ELF-1 (cell line): ENCODE measurements around the gene M1AP.
A peak's percentile ranks its signal among the peaks of the same experiment; 100 is the strongest.
"Not testable (repeated sequence)": the region's sequence is repeated elsewhere in the genome, so short reads cannot be mapped to it uniquely, and the experiment has no call there.

ENCODE experiments used
- DNase-seq: peaks from one replicate; pipeline ENCODE4 v3.0.0-alpha.2; 2016; ENCODE audit warnings: low read depth, low spot score

M1AP gene

DNA sequence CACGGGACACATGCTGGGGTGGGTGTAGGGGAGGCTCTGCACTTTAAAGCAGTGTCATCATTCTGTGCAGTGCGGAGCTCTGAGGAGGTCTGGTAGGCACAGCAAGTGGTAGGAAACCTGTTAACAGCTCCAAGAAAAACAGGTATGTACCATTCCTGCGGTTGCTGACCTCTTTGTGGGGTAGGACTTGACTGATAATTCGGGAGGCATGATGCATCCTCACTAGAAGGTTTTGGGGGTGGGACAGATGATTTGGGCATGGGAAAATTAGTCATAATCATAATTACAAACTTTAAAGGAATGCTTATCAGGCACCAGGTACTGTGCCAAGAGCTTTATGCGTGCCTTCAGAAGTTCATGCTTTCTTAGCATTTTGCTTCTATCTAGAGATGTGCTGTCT lies 83.9 kb downstream of the M1AP start:
- DNase-seq: no peak

DNA sequence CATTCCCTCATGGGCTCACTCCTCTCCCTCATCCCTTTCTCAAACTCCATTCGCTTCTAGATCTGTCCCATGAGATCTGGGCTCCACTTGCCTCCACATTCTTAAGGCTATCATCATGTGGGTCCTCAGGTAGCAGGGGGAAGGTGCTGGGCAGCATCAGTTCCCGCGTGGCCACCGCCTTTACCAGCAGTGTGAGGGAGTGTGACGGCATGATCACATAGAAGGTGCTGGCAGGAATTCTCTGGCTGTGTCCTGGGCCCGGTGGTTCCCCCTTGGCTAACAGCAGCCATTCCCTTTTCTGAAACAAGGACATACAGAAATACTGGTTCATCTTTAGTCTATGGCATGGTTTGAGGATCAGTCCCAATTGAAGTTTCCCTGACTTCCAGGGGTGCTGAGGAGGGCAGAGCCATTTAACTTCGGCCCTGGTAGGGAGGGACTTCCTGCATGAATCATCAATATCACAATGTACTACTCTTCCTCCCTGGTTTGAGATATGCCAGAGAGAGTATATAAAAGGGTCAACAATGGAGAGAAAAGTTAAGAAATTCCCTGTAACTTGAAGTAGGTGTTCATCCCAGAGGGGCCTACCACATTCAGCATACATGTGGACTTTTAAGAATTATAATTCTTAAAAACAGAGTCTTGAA lies 85.9 kb downstream of the M1AP start:
- no peak for DNase-seq

DNA sequence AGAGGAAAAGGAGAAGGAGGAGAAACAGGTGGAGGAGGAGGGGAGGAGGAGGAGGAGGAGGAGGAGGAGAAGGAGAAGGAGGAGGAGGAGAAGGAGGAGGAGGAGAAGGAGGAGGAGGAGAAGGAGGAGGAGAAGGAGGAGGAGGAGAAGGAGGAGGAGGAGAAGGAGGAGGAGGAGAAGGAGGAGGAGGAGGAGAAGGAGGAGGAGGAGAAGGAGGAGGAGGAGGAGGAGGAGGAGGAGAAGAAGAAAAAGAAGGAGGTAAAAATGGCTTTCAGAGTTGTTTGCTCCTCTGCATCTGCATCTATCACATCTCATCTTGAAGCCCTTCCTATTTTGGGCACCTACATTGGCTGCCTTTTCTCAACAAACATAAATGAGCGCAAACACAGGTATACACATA lies 87.1 kb downstream of the M1AP start:
- not testable (repeated sequence) for DNase-seq

DNA sequence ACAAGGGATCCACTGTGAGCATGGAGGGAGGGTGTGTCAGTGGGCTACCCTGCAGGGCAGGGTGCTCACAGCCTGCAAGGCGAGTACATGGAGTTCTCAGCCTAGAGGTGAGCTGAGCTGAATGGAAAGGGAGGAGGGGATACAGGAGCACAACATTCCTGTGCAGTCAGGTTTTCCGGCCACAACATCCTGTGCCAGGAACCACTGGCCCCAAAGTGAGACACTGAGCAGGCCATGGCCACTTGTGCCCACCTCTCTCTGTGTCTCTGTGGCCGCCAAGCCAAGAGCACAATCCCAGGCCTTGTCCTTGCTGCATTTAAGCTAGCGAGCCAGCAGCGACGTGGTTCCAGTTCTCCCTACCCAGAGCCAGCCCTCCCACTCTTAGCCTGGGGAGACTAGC lies 87.5 kb downstream of the M1AP start:
- no peak for DNase-seq

DNA sequence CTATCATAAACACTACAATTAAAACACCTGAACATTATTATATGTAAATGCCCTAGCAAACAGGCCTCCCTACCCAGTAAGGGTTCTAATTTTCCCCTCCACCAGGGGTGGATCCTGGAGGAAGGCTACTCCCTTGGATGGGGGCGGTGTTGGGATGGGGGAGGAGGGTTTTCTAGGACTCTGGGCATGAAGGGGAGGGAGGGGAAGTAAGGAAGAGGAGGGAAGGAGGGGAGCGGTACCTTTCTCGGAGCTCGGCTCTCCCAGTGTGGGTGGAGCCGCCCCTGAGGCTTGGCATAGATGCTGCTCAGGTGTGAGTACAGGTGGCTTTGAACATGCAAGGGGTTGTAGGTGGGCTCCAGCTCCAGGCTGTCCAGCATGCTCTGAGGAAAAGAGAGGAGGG lies 88.2 kb downstream of the M1AP start:
- no peak for DNase-seq

DNA sequence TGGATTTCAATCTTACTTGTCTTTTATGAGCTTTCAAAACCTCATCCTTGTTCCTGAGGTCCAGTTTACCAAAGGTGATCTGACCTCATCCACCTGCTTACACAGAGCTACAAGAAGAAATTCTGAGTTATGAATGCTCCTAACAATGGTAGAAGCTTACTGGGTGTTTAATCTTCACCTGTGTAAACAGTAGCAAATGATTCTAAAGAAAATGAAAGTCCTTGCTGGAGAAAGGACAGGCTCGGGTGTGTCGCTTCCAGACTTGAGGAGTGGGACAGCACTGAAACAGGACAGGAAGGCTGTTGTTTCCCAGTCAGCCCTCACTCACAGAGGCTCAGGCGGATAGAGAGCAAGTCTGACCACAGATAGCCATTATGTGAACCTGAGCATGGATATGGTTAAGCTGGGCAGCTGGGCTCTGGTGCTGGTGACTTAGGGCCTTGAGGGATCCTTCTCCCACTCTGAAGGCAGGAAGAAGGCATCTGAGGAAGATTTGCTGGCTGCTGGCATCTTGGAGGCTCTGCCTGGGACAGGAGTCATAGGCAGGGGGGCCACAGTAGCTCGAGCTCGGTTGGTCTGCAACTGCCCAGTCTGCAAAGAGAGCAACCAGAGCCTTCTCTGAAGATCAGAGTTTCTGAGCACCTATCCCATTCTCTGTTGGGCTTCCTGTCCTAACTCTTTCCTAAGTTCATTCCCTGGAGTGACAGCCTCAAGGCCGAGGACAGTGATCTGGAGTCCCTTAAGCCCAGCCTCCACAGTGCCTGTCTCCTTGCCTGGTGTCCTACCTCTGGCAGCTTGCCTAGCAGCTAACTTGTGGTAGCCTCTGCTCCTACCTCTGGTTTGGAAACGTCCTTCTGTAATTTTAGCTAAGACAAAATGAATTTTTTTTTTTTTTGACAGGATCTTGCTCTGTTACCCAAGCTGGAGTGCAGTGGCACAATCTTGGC lies 89.6 kb downstream of the M1AP start:
- DNase-seq: no peak

DNA sequence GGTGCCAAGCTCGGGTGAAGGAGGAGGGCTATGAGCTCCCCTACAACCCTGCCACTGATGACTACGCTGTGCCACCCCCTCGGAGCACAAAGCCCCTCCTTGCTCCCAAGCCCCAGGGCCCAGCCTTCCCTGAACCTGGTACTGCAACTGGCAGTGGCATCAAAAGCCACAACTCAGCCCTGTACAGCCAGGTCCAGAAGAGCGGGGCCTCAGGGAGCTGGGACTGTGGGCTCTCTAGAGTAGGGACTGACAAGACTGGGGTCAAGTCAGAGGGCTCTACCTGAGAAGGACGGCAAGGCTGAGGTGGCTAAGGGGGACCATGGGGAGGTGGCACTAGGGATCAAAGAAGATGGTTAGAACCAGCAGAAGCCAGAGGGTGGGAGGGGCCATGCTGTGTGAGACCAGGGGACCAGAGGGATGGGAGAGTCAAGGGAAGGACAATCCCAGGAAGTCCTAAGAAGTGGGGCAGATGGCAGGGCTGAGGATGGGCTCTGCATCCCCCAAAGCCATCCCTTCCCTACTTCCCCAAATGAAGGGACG lies 91.2 kb downstream of the M1AP start:
- no peak for DNase-seq

DNA sequence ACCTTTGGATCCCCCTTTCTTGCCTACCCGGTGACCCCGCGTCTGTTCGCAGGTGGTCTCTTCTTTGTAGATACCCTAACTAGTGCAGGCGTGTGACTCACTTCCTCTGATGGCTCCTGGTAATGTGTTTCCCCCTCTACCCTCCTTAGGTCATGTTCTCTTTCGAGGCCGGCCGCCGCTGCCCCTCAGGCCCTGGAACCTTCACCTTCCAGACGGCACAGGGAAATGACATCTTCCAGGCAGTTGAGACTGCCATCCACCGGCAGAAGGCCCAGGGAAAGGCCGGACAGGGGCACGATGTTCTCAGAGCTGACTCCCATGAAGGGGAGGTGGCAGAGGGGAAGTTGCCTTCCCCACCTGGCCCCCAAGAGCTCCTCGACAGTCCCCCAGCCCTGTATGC lies 92.0 kb downstream of the M1AP start:
- no peak for DNase-seq

DNA sequence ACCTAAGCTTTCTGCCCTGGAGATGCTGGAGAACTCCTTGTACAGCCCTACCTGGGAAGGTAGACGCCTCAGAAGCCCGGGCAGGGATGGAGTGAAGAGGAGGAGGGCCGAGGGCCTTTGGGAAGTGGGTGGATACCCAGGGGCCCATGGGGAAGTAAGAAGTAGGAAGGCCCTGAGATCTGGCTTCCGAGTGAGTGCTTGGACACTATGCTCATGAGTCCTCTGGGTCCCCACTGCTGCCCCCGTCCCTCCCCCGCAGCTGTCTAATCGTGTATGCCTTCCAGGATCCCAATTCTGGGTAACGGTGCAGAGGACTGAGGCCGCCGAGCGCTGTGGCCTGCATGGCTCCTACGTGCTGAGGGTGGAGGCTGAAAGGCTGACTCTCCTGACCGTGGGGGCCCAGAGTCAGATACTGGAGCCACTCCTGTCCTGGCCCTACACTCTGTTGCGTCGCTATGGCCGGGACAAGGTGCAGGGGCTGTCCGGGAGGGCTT lies 92.5 kb downstream of the M1AP start:
- no peak for DNase-seq

DNA sequence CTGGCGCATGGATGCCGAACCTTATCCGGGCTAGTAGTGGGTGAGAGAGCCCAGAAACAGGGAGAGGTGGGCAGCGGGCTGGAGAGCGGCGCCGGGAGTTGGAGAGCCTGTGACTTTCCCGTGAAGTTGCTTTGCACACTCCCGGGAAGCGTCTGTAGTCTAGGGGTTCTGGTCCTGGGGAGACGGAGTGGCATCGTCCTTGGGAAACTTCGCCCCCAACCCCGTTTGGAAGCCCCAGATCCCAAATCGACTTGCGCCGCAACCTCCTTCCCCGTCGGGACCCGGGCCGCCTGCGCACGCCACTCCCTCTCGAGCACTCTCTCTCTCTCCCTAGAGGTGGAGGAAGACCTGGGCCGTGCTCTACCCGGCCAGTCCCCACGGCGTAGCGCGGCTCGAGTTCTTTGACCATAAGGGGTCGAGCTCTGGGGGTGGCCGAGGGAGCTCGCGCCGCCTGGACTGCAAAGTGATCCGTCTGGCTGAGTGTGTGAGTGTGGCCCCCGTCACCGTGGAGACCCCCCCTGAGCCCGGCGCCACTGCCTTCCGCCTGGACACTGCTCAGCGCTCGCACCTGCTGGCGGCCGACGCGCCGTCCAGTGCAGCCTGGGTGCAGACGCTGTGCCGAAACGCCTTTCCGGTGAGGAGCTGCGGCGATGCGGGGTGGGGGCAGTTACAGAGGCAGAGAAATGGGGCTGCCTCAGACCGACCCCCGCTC lies 93.2 kb downstream of the M1AP start:
- DNase-seq: peak; percentile 77

DNA sequence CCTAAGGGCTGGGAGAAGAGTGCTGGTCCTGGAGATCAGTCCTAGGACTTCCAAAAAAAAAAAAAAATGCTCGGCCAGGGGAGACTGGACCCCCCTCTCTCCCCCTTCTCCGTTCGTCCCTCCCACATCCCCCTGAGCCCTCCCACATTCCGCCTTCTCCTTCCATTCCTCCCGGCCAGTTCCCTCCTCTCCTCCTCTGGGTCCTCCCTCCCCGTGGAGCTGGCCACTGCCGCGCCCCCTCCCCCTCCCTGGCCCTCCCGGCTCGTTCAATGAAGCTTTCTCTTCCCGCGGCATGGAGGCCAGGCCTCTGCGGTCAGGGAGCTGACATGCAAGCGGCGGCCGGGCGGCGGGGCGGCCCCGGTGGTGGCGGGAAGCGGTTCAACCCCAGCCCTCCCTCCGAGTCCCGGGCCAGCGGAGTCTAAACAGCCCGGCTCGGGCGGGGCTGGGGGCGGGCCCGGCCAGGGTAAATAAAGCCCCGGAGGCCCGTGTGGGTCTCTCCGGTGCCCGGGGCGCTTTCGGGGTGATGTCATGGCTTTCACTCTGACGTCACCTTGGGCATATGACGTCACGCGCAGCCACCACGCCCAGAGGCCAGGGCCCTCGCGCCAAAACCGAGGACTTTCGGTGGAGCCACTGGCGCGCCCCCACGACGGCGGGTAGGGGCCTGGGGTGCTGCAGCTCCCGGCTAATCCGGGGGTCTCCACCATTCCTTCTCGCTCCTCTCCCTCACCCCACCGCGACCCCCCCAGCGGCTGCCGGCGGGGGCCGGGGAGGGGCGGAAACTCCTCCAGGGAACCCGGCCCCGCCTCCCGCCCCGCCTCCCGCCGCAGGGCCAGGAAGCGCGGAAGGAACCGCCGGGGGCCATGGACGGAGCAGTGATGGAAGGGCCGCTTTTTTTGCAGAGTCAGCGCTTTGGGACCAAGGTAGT lies 94.0 kb downstream of the M1AP start, which contains the start of the genes DOK1 and LOXL3:
TSS of gene DOK1 (plus strand) at position 829 of the 928 bp plus-strand sequence. CDS start at position 864, 35 bp downstream.
TSS of gene LOXL3 (minus strand) at position 51 of the 928 bp plus-strand sequence. CDS start 1,308 bp downstream, outside the sequence.
- DNase-seq: peak; percentile 87

DNA sequence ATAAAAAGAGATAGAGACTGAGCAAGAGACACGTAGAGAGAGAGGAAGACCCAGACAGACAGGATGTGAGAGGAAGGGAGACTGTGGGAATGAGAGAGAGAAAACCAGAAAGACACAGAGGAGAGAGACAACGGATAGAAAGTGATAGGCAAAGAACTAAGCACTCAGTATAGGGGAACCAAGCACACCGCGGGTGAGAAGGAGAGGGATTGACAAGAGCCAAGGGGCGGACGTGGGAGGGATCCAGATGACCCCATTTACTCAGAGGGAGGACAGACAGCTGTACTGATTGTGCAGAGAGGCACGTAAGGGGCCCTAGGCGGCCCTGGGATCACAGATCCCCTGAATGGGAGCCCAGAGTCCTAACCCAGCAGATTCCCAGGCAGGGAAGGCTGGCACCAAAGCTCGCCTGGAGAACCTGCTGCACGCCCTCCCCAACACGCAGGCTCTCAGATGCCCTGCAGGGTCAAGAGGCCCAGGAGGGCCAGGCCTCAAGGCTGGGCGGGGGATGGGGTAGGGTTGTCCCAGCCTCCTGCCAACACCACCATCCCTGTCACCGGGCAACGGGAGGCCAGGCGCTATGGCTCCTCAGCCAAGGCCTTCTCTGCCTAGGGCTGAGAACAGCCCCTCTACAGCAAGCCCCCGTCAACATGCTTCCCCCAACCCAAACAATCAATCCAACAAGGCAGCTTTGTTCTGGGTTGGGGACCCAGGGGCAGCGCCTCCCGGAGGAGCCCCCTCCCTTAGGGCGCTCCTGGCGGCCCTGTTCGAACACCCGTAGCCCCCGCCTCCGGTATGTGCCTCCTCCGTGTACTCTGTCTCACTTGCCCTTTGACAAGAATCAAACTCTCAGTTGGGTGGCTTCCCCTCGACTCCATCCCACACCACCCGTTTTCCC lies 95.0 kb downstream of the M1AP start:
- DNase-seq: peak; percentile 60

DNA sequence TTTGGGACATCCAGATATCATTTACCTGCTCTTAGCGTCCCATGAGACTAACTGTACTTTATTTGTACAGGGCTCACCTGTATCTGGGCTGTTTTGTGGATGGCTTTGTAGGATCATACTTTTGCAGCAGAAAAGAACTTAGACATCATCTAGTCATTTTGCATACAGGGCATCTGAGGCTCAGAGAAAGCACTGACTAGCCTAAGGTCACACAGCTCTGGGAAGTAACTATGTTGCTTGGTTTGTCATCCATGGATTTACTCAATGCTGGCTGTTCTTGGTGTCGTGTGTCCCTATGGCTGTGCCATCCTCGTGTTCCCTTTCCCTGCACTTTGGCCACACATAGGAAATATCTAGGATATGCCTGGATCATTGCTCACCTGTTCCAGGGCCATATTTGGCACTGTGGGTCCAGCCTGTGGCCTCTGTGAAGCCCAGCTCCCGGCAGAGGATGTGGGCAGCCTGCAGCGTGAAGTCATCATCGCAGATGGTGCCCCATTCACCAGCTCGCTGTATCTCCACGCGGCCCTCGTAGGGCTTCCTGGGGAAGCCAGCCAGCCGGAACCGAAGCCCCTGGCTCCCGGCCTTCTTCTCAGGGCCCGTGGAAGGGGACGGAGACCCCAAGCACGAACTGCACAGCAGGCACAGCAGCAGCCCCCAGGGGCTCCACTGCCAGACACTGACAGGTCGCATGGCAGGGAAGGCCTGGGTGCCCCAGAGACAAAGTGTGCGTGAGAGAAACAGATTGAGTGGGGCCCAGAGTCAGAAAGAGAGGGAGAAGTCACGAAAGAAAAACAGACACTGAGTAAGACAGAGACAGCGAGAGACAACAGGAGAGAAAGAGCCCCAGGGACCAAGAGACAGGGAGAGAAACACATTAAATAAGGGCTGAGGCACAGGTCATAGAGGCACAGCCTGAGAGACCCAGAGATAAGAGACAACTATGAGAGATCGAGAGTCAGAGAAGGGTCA lies 95.9 kb downstream of the M1AP start:
- no peak for DNase-seq

DNA sequence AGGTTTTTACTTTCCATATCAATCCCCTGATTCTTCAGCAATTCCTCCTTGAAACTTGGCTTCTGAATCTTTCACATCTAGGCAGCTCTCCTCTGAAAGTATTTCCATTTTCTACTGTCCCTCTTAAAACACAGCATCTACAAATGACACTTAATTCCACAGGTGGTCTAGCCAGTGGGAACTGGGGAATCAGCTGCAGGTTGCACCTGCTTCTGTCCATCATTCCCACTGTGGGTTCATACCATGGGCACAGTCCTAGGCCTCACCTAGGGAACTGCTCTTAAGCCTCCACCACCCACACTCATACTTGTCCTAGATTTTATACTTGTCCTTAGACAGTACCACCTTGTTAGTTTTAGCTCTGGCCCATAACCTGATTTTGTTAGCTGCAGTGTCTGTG lies 96.6 kb downstream of the M1AP start:
- no peak for DNase-seq

DNA sequence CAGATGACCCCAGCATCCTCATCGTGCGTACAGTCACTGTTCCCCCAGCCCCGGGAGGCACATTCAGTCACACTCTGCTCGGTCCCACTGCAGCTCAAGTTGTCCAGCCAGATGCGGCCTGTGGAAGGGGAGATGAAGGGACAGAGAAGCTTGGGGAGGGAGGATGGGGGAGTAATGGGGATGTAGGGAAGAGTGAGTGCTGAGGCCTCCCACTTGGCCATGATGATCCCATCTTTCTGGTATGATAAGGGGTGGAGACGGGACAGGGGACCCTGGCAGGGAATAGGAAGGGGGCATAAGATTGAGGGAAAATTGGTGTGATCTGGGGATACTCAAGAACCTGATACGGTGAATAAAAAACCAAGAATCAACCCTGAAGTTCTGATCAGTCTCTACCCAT lies 97.9 kb downstream of the M1AP start:
- DNase-seq: no peak

DNA sequence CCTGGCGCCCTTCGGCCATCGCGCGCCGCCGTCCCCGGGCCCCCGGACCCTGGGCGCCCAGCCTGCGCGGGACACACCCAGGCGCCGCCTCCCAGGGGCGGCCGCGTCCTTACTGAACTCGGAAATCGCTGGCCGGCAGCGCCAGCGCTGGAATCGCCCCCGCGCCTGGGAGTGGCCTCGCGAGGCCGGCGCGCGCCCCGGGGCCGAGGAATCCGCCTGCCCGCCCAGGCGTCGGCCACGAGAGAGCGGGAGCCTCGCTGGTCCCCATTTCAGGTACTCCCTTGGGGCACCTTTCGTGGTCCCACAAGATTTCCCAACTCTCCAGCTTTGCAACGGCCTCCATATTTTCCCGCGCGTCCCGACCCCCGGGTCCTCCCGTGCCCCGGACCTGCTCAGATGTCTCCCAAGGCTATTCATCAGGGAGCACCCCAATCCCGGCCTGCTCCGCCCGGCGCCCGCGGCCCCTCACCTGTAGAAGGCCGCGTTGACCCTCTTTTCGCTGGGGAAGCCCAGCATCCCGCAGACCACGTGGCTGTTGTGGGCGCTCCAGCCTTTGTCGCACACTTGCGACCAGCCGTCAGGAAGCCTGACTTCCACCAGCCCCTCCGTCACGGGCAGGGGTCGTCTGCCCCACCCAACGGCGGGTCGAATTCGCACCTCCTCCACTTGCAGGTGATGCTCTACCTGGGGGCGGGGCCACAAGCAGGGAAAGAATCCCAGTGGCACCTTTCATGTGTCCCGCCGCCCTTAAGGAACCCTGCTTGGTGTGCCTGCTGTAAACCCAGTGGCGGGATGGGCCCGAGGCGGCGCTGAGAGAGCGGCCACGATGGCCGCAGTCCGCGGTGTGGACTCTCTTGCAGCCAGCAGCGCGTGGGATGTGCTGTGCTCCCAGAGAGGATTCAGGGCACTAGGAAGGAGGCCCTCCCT lies 99.0 kb downstream of the M1AP start:
- peak; percentile 70 for DNase-seq

DNA sequence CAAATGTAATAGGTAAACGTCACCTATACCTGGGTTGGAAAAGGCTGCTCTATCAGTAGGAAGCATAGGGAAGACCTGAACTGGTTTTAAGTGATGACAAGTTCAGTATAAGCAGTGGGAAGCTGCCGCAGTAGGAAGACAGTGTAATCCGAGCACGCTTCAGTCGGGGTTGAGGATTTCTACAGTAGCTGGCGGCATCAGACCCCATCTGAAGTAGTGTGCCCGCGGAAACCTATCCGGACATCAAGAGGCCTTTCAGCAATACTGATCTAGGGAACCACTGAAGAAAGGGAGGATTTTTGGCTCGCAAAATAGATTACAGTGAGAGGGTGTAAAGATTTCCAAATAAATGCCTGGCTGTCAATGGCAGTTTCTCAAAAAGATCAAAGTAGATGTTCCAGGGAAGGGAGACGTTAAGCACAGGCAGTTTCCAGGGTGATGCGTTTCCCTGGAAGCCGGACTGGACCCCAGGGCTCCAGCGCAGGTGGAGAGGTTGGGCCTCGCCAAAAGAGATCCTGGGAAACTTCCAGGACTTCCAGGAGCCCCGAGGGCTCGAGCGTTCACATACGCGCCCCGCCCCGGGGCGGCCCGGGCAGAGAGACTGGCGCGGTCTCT lies 99.7 kb downstream of the M1AP start:
- DNase-seq: peak; percentile 47
